Fibroblast of lung (primary cell): Measurements from ENCODE around the gene GMFB.

ENCODE experiments used
- CTCF ChIP-seq, 2 donors: IDR thresholded peaks in 1 of 2; conservative IDR thresholded peaks in 1 of 2; 1 replicate in 1 of 2; 2 replicates in 1 of 2; pipeline ENCODE4 v1.5.1; 2011 to 2012; ENCODE audit warnings: low read length in 2 of 2, control low read depth in 1 of 2, inconsistent platforms in 1 of 2, low read depth in 1 of 2, mild to moderate bottlenecking in 1 of 2
- EZH2 ChIP-seq: IDR thresholded peaks from 2 replicates; pipeline ENCODE4 v1.5.1; 2012; ENCODE audit warnings: low read length, control low read depth, mild to moderate bottlenecking; ENCODE audit errors: missing control alignments

- TF ChIP-seq CTCF (conservative IDR thresholded peaks at IDR 0.05 in 1 of 2, IDR thresholded peaks at IDR 0.05 in 1 of 2; ENCODE audit: low read depth in 1 of 2, low read length in 2 of 2) (no peak), EZH2 (no peak)
These were observed 41.5 kb downstream of the GMFB start for GRCh38 chr14:54447231-54447692.
